H7 (cell line): Measurements from ENCODE around the gene HOXD9. TPM values are rescaled to one million over a fixed set of nuclear protein-coding genes. Genes with fewer than 3 reads are reported as not detected.

Experiments used
- DNase-seq: peaks from one replicate; pipeline ENCODE4 v3.0.0; 2012
- H3K27me3 ChIP-seq: 2 replicates; pipeline ENCODE4 v1.6.0; 2011; ENCODE audit warnings: mild to moderate bottlenecking, low read length; ENCODE audit not compliant: control insufficient read depth, insufficient read depth
- H3K36me3 ChIP-seq: replicated peaks from 2 replicates; pipeline ENCODE4 v1.5.1; 2011; ENCODE audit warnings: low read length; ENCODE audit not compliant: control insufficient read depth, insufficient read depth
- H3K4me3 ChIP-seq: 2 replicates; pipeline ENCODE4 v1.5.1; 2011; ENCODE audit warnings: low read depth, mild to moderate bottlenecking, control low read depth, low read length, moderate library complexity; ENCODE audit not compliant: insufficient read depth
- total RNA-seq: library from RNA; depleted of rRNA; stranded (reverse); fragments of >200 nt; shearing (Covaris generic); gene quantifications from 2 replicates; pipeline ENCODE4 v1.2.3, GENCODE V29; 2014

HOXD9 gene
- total RNA-seq, 1 experiment from 2014 or later, result 0.10 TPM

DNA sequence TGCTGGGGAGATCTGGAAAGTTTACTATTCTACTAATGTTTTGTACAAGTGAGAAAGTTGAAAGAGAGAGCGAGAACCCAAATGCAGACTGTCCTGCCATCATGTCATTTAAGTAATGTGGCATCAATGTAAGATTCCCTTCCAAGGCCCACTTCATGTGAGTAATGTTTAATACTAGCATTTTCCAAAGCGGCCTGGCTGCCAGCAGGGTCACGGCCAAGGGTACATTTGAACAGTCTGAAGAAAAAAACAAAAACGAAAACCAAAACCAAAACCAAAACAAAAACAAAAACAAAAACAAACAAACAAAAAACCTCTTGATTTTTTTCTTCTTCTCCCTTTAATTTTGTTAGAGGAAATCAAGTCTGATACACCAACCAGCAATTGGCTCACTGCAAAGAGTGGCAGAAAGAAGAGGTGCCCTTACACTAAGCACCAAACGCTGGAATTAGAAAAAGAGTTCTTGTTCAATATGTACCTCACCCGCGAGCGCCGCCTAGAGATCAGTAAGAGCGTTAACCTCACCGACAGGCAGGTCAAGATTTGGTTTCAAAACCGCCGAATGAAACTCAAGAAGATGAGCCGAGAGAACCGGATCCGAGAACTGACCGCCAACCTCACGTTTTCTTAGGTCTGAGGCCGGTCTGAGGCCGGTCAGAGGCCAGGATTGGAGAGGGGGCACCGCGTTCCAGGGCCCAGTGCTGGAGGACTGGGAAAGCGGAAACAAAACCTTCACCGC is 3.7 kb upstream of the HOXD9 start:
- peak; percentile 87 for DNase-seq
- Histone ChIP-seq H3K36me3 (no peaks in the 10 kb centered on the region), H3K4me3 (no peak overlapping the region), H3K27me3 (peaks cover 100% of the 10 kb centered on the region)

DNA sequence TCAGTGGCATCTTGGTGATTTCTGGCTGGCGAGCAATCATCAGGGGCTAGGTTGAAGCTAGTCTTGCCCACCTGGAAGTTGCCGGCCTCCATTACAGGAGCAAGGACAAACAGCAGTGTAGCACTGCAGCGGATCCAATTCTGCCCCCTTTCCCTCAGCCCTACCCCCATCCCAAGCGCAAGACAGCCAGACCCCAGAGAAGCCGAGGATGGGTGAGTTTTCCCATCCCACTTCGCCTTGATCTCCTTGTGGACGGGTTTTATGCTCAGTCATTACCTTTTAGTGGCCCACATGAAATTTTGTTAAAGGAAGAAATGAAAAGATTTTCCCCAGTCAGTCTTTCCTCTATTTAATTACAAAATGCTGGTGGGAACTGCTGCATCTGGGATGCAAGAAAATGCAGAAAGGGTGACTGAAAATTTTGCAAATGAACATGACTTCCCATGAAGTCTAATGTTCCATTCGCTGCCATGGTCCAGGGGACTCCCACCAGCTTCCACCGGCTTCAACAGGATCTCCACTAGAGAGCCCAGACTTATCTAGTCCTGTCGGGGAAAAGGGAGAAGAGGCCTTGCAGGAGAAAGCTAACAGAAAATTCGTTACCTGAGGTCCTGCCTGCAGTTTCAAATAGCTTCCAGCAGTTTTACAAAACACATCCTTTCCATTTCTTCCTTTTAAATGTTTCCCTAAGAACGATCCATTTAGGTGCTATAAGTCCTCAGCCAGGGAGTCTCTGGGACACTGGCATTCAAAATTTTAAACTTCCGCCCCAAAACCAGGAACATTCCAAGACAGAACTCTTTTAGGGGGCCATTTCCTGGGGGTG is 1.9 kb upstream of the HOXD9 start:
- Histone ChIP-seq H3K36me3 (no peaks in the 10 kb centered on the region), H3K4me3 (no peak overlapping the region), H3K27me3 (peaks cover 100% of the 10 kb centered on the region)
- no peak for DNase-seq

DNA sequence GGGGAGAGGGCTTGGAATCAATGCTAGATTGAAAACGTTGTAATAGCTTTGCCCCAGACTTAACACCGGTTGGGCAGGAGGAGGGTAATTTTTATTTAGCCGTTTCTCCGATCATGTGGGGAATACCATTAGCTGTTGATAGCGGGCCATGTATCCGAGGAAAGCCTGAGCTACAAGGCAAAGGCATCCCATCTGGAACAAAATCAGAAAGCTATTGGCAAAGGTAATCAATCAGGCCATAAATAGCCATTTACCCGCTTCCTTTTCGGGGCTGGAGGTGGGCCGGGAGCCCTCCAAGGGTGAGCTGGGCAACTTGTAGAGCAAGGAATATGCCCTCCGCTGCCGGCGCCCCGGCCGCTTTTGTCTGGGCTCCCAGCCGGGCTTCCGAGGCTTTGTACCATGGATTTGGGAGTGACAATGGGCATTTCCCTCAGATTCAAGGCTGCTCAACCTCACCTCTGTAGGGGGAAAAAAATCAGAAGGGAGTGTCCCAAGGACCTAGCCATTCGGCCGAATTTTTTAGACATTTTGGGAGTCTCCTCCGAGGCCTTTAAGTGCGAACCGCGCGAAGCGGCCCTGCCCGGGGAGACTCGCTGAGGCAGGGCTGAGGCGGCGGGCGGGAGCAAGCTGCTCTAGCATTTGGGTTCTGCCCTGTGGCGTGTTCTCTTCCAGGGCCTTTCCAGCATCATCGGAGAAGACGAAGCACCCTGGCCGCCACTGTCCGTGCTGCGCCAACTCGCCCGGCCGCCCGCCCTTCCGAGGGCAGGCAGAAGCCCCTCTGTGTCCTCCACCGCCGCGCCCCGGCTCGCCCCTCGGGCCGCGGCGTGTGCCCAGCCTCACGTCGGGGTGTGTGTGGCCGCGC is 1.1 kb upstream of the HOXD9 start:
- Histone ChIP-seq H3K36me3 (no peaks in the 10 kb centered on the region), H3K27me3 (peaks cover 100% of the 10 kb centered on the region), H3K4me3 (no peak overlapping the region)
- DNase-seq, result peak; percentile 76

DNA sequence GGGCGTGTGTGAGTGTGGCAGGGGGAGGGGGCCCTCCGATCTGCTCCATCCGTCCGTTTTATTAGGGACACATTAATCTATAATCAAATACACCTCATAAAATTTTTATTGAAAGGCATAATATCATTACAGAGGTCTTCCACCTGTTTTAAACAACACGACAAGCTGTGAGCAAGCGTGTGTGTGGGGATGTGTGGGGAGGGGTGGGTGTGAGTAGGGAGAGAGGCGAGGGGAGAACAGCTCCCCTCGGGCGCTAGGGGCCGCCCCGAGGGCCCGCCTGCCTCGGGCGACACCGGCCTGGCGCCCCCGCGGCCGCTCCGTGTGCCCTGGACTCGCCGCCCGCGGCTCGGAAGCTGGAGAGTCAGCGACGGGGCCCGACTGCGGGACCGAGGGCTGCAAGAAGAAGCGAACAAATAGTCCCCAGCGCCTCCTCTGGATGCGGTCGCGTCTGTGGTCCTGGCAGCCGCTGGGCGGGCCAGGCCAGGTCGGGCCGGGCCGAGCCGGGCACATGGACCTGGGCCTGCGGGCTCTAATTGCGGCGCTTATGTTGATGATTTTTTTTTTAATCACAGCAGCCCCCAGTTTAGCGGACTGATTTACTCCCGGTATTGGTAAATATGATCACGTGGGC is 352 bp upstream of the HOXD9 start:
- Histone ChIP-seq H3K4me3 (no peak overlapping the region), H3K27me3 (peaks cover 100% of the 10 kb centered on the region), H3K36me3 (no peaks in the 10 kb centered on the region)
- DNase-seq, result peak; percentile 87

DNA sequence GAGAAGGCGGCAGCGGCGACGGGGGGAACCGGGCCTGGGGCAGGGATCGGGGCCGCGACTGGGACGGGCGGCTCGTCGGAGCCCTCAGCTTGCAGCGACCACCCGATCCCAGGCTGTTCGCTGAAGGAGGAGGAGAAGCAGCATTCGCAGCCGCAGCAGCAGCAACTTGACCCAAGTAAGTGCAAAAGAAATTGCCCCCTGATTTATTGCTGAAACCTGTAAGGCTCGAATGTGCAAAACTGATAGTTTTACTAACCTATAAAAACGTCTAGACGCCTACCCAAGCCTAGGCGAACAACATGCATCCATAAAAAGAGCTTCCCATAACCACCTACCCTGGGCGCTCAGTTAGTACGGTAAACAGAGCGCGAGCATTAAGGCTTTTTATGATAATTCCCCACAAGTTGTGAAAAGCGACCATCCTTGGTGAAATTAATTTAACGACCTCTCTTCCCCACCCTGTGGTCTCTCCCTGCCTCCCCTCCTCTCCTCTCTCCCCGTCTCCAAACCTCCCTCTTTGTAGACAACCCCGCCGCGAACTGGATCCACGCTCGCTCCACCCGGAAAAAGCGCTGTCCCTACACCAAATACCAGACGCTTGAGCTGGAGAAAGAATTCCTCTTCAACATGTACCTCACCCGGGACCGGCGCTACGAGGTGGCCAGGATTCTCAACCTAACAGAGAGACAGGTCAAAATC is 1.0 kb downstream of the HOXD9 start:
- DNase-seq, result no peak
- Histone ChIP-seq H3K27me3 (peaks cover 100% of the 10 kb centered on the region), H3K36me3 (no peaks in the 10 kb centered on the region), H3K4me3 (no peak overlapping the region)

DNA sequence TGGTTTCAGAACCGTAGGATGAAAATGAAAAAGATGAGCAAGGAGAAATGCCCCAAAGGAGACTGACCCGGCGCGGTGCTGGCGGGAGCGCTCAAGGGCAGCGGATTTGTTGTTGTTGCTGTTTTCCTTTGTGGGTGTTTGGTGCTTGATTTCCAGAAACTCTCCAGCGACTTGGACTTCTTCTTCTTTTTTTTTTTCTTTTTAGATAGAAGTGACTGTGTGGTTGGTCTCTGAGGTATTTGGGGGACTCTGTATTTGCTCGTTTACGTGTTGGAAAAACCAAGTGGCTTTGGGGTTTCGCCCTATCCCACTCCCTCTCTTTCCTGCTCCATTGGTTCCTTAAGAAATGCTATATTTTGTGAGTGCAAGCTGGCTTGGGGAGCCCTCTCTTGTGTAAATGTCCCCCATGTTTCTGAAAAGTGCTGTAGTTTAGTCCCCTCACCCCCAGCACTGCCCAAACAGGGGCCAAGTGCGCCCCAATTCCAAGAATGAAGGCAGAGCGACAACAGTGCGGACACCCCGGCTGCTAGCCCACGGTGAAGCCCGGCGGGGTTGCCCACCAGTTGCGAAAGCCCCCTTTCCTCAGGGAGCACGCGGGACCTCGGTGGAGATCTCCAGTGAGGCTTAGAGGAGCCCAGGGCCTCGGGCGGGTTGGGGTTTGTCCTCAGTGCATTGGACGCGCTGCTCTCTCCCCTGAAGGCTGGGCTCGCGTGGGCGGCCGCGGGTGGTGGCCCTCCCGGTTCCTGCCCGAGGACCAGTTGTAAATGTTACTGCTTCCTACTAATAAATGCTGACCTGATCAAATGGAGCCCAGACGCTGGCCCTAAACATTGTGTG is 1.8 kb downstream of the HOXD9 start:
- H3K36me3 ChIP-seq, result no peaks in the 10 kb centered on the region
- H3K27me3 ChIP-seq, result peaks cover 100% of the 10 kb centered on the region
- DNase-seq, result peak; percentile 52
- H3K4me3 ChIP-seq, result no peak overlapping the region

DNA sequence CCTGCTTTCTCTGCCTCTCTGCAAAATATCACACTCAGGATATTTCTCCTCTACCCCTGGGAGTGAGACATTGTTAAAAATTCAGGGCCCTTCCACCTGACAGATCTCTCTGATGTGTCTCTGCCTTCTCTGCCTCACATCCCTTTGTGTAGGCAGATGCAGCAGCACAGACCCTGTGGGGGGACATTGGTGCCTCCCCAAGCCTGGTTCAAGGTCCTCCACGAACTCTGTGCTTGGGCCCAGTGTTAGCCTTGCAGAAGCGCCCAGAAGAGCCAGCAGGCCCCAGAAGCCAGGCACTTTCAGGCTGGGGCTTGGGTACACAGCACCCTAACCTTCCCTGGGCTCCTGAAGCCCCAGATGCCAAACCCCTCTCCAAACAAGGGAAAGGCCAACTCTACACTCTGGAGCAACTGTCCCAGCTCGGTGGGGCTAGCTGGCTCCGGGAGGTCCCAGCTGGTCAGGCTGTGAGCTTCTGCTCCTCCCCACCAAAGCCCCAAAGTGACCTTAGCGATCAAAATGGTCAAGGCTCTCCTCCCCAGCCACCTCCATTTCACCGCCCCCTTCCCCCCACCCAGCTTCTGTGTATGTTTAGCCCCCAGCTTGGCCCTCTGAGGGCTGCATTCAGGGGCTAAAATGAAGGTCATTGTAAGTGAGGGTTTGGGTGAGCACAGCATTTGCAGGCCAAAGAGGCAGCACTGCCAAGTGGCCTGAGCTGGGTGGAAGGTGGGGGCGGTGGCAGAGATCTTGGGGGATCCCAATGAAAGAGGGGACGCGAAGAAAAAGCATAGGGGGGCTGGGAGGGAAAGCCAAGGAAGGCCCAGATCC is 2.6 kb downstream of the HOXD9 start:
- Histone ChIP-seq H3K4me3 (no peak overlapping the region), H3K36me3 (no peaks in the 10 kb centered on the region), H3K27me3 (peaks cover 100% of the 10 kb centered on the region)
- no peak for DNase-seq

DNA sequence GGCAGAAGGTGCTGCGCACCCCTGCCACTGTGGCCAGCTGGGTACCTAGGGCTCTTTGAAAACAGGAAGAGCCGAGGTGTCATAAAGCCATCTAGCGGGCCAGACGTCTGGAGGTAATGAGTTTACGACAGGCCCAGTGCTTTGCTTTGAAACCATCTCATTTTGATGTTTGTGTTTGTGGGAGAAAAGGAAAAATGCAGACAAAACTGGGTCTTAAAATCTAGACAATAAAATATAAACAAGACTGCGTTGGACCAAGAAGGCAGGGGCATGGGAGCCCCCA is 3.2 kb downstream of the HOXD9 start:
- peak; percentile 53 for DNase-seq
- Histone ChIP-seq H3K27me3 (peaks cover 100% of the 10 kb centered on the region), H3K4me3 (no peak overlapping the region), H3K36me3 (no peaks in the 10 kb centered on the region)

DNA sequence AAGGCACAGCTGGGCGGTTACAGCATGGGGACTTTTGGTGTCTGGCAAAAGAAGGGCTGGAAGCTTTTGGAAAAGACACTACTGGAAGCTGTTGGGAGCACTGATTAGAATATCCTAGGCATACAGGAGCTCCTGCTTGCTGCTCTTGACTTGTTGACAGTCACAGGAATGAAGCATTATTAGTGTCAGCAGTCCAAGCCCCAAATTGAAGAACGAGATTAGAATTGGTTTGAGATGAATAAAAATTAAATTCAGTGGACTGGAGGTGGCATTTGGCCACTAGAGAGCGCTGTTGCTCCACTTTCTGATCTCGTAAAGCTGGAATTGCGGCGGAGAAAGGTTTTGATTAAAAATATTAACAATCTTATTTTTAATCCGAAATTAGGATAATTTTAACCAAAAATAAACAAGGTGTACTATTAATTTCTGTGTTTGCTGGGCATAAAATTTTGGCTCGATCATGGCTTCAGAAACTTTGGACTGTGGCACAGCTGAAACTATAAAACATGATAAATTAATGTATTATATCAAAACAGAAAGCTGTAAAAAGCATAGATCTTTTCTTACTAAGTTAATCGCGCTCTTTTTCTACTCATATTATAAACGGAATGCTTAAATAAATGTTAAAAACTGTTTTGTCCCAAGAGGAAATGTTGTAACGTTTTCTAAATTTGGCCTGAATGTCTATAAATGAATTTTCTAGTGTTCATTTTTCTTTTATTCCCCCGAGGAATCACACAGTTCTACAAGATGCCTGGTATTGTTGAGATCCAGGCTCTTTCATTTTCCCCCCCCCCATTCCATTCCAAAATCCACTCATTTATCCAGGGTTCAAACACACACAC is 4.6 kb downstream of the HOXD9 start:
- H3K27me3 ChIP-seq, result peaks cover 100% of the 10 kb centered on the region
- DNase-seq, result peak; percentile 70
- H3K4me3 ChIP-seq, result no peak overlapping the region
- H3K36me3 ChIP-seq, result no peaks in the 10 kb centered on the region

DNA sequence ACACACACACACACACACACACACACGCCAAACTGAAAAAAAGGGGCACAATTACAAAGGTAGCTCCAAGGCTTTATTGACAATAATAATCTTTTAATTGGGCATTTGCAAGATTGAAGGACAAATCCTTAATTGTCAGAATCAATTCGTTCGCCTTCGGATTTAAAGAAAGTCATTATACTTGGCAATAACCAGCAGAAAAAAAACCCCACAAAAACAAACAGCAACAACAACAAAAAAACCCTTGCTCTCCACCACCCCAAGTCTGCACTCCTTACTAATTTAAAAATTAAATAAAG is 5.2 kb downstream of the HOXD9 start:
- H3K4me3 ChIP-seq, result no peak overlapping the region
- no peaks in the 10 kb centered on the region for H3K36me3 ChIP-seq
- peaks cover 100% of the 10 kb centered on the region for H3K27me3 ChIP-seq
- DNase-seq, result no peak

DNA sequence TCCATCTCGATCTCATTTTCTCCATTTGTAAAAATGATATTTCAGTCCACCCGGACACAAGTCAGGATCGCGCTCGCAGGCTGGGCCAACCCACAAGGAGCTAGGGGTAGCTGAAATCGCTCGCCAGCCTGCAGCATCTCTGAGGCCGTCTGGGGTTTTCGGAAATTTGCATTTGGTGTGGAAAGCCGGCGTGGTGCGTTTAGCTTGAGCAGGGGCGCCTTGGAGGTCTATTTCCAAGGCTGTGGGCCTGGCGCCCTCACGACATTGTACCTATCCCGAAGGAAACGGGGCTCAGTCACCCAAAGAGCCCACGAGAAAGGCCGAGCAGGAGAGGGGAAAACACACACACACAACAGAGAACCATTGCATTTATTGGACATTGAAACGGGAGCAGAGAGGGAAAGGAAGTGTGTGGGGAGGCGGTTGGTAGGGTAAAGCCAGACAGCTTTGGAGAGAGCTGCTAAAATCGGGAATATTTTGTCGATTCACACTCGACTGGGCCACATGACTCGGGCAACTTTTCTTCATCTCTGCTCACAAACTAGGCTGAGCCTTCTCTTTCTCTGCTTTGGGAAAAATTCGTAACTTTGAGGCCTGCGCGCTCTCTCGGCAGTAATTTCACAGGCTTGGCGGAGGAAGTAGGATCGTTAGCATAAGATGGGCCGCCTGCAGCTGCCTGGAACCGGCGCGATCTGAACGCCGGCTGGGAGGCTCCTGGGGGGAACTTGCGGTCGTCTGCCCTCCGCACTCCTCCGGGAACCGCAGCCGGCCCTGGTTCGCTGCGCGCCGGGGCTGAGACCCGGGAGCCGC is 5.9 kb downstream of the HOXD9 start:
- Histone ChIP-seq H3K27me3 (peaks cover 100% of the 10 kb centered on the region), H3K36me3 (no peaks in the 10 kb centered on the region), H3K4me3 (0 out of 2 replicates have a peak overlapping the region, but pooled peaks have one; percentile 4)
- DNase-seq, result peak; percentile 86
